ENCODE data around the gene RRP36. TPM values are rescaled to one million over a fixed set of nuclear protein-coding genes. Genes with fewer than 3 reads are reported as not detected.

RRP36 gene
- total RNA-seq, 1 experiment from 2014 or later = 63.4 TPM

DNA sequence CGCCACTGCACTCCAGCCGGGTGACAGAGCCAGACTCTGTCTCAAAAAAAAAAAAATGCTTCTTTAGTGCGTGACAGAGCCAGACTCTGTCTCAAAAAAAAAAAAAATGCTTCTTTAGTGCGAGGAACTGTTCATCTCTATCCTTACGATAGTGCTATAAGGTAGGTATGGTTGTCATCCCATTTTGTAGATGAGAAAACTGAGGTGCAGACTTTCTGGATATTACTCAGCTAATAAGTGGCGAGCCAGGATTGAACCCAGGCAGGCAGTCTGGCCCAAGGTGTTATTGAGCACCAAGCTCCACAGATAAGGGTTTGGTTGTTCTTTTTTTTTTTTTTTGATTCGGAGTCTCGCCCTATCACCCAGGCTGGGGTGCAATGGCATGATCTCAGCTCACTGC, 19.6 kb upstream of the RRP36 start:
- CTCF ChIA-PET = no interaction called here
- Histone ChIP-seq H3K4me2 (ENCODE audit: low read length) (no peak overlapping the region), H3K4me1 (ENCODE audit: control insufficient read depth in 1 of 2, insufficient read depth in 2 of 2, low read length in 2 of 2) (no peaks in the 10 kb centered on the region), H3K9me3 (ENCODE audit: control insufficient read depth in 1 of 2, insufficient read depth in 1 of 2, low read depth in 1 of 2, low read length in 2 of 2) (no peaks in the 10 kb centered on the region), H3K36me3 (ENCODE audit: control insufficient read depth in 1 of 2, insufficient read depth in 2 of 2, low read length in 2 of 2) (peaks cover 0 to 3% of the 10 kb centered on the region in 2 experiments; a peak in 1 of 4 replicates), H3K27me3 (ENCODE audit: insufficient read depth, low read length) (no peaks in the 10 kb centered on the region), H3K27ac (ENCODE audit: low read depth, low read length) (no peak overlapping the region), H3K79me2 (ENCODE audit: insufficient read depth, low read length) (0 out of 2 replicates have a peak, but pooled peaks cover 2% of the 10 kb centered on the region), H3K9ac (ENCODE audit: low read length) (no peak overlapping the region), H3K4me3 (replicated peaks in 1 of 2; ENCODE audit: low read depth in 1 of 2, low read length in 2 of 2) (no peak overlapping the region), H2AFZ (ENCODE audit: low read depth, low read length, poor library complexity, severe bottlenecking) (no peak overlapping the region), H4K20me1 (ENCODE audit: insufficient read depth) (no peaks in the 10 kb centered on the region), H3K9me2 (ENCODE audit: insufficient read depth) (no peaks in the 10 kb centered on the region)
- RAD21 ChIA-PET (ENCODE audit: low non-redundant PET in 1 of 2, low total read pairs in 2 of 2, uncharacterized antibody in 2 of 2, unreplicated experiment in 2 of 2) = no interaction called here
- TF ChIP-seq SP1 (IDR thresholded peaks at IDR 0.05; ENCODE audit: low read depth) = no peak
- no peak for TF ChIP-seq POLR2A (IDR thresholded peaks at IDR 0.05; ENCODE audit: borderline replicate concordance, extremely low read depth, insufficient read depth, insufficient read length)
- TF ChIP-seq CEBPB (IDR thresholded peaks at IDR 0.05; ENCODE audit: low read depth) = no peak
- no peak for TF ChIP-seq FOSL1 (IDR thresholded peaks at IDR 0.05; ENCODE audit: low read depth)
- no peak for TF ChIP-seq ELF1 (IDR thresholded peaks at IDR 0.05; ENCODE audit: borderline replicate concordance, low read depth)
- TF ChIP-seq, protein P1, sequence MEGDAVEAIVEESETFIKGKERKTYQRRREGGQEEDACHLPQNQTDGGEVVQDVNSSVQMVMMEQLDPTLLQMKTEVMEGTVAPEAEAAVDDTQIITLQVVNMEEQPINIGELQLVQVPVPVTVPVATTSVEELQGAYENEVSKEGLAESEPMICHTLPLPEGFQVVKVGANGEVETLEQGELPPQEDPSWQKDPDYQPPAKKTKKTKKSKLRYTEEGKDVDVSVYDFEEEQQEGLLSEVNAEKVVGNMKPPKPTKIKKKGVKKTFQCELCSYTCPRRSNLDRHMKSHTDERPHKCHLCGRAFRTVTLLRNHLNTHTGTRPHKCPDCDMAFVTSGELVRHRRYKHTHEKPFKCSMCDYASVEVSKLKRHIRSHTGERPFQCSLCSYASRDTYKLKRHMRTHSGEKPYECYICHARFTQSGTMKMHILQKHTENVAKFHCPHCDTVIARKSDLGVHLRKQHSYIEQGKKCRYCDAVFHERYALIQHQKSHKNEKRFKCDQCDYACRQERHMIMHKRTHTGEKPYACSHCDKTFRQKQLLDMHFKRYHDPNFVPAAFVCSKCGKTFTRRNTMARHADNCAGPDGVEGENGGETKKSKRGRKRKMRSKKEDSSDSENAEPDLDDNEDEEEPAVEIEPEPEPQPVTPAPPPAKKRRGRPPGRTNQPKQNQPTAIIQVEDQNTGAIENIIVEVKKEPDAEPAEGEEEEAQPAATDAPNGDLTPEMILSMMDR (IDR thresholded peaks at IDR 0.05 in 2 of 3, conservative IDR thresholded peaks at IDR 0.05 in 1 of 3; ENCODE audit: borderline replicate concordance in 1 of 3, insufficient read depth in 1 of 3, low read depth in 2 of 3, low read length in 2 of 3) = no peak
- no peak for TF ChIP-seq ZFX (IDR thresholded peaks at IDR 0.05)
- no peak for TF ChIP-seq YY1 (IDR thresholded peaks at IDR 0.05; ENCODE audit: extremely low read depth, insufficient replicate concordance, low read depth, low read length)
- TF ChIP-seq EGR1 (IDR thresholded peaks at IDR 0.05; ENCODE audit: low read depth) = no peak
- TF ChIP-seq EZH2 (IDR thresholded peaks at IDR 0.05) = no peak
- TF ChIP-seq REST (IDR thresholded peaks at IDR 0.05; ENCODE audit: low read depth) = no peak
- TF ChIP-seq JUND (IDR thresholded peaks at IDR 0.05) = no peak
- TF ChIP-seq, protein P2, sequence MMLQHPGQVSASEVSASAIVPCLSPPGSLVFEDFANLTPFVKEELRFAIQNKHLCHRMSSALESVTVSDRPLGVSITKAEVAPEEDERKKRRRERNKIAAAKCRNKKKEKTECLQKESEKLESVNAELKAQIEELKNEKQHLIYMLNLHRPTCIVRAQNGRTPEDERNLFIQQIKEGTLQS (IDR thresholded peaks at IDR 0.05) = no peak
- TF ChIP-seq RAD21 (IDR thresholded peaks at IDR 0.05; ENCODE audit: low read depth) = no peak
- no peak for TF ChIP-seq TCF7L2 (IDR thresholded peaks at IDR 0.05; ENCODE audit: borderline replicate concordance, extremely low read depth, insufficient read depth, insufficient read length)
- TF ChIP-seq SRF (IDR thresholded peaks at IDR 0.05; ENCODE audit: low read depth) = no peak
- TF ChIP-seq ZBTB33 (IDR thresholded peaks at IDR 0.05; ENCODE audit: extremely low read depth, insufficient replicate concordance, low read length) = no peak
- no peak for TF ChIP-seq SIN3A (IDR thresholded peaks at IDR 0.05; ENCODE audit: low read depth)
- no peak for TF ChIP-seq EZH2phosphoT487 (IDR thresholded peaks at IDR 0.05; ENCODE audit: borderline replicate concordance)
- POLR2A ChIA-PET = no interaction called here
- intact Hi-C loops (cut with micrococcal nuclease) = no loop called here
- ATAC-seq (no peak), DNase-seq (ENCODE audit: low read depth, low spot score) (no peak)
- BruUV-seq (replicated peaks) = no TSS peak
